Thyroid gland (tissue), 4 donors: ENCODE measurements around the gene GRIN2D.

Experiments used
- CTCF ChIP-seq, 6 experiments: fragments of 200-600 bp in 3 of 6; fragments of 450-650 bp in 3 of 6; sonication (generic) in 3 of 6; IDR thresholded peaks; one replicate each; pipeline ENCODE4 v1.5.1; 2016 to 2019; ENCODE audit warnings: antibody characterized with exemption in 6 of 6, mild to moderate bottlenecking in 2 of 6, inconsistent platforms in 1 of 6, moderate library complexity in 1 of 6
- POLR2A ChIP-seq, 2 donors: fragments of 450-650 bp; IDR thresholded peaks; one replicate each; pipeline ENCODE4 v1.6.1; 2017; ENCODE audit warnings: antibody characterized with exemption in 2 of 2, mild to moderate bottlenecking in 2 of 2, moderate library complexity in 1 of 2

GRCh38 chr19:48441360-48442050 is 48.0 kb downstream of the GRIN2D start:
- TF ChIP-seq CTCF (IDR thresholded peaks at IDR 0.05) (no peak), POLR2A (IDR thresholded peaks at IDR 0.05) (no peak)
